GM18520 (cell line): ENCODE data around the gene OGFOD1.

ENCODE experiments used
- ATAC-seq: cut with Tn5 transposase; IDR thresholded peaks from one replicate; pipeline ENCODE4 v1.9.1; 2021; ENCODE audit not compliant: unreplicated experiment

The OGFOD1 gene

GRCh38 chr16:56525236-56525635 lies 73.9 kb downstream of the OGFOD1 start:
- no peak for ATAC-seq
